Fibroblast of lung (primary cell): Measurements from ENCODE around the gene BNIPL. TPM values are rescaled to one million over a fixed set of nuclear protein-coding genes. Genes with fewer than 3 reads are reported as not detected.

Experiments
- DNase-seq, 2 donors: peaks; one replicate each; pipeline versions ENCODE4 v3.0.0 to v3.0.0-alpha.2; 2010; ENCODE audit warnings: low read depth in 2 of 2
- H2AFZ ChIP-seq: 2 replicates; pipeline ENCODE4 v1.5.1; 2012; ENCODE audit warnings: low read length, control low read depth, inconsistent platforms
- H3K27ac ChIP-seq: 2 replicates; pipeline ENCODE4 v1.5.1; 2011; ENCODE audit warnings: low read length, control low read depth; ENCODE audit not compliant: insufficient read depth
- H3K27me3 ChIP-seq: 2 replicates; pipeline ENCODE4 v1.5.1; 2011; ENCODE audit warnings: mild to moderate bottlenecking, low read length; ENCODE audit not compliant: control insufficient read depth, insufficient read depth
- H3K36me3 ChIP-seq: 2 replicates; pipeline ENCODE4 v1.5.1; 2011; ENCODE audit warnings: low read length; ENCODE audit not compliant: control insufficient read depth, insufficient read depth
- H3K4me1 ChIP-seq: 2 replicates; pipeline ENCODE4 v1.5.1; 2011; ENCODE audit warnings: low read length; ENCODE audit not compliant: control insufficient read depth, insufficient read depth; ENCODE audit errors: extremely low read depth
- H3K4me2 ChIP-seq: 2 replicates; pipeline ENCODE4 v1.5.1; 2011; ENCODE audit warnings: low read length, control low read depth; ENCODE audit not compliant: insufficient read depth; ENCODE audit errors: extremely low read depth
- H3K4me3 ChIP-seq, 4 experiments: fragments of 200-600 bp in 1 of 4; sonication (generic) in 1 of 4; replicated peaks in 1 of 4; 2 replicates each; pipeline ENCODE4 v1.5.1; 2011 to 2016; ENCODE audit warnings: low read length in 4 of 4, low read depth in 3 of 4, mild to moderate bottlenecking in 3 of 4, control low read depth in 2 of 4, inconsistent platforms in 1 of 4, mixed read lengths in 1 of 4; ENCODE audit not compliant: insufficient read depth in 1 of 4; ENCODE audit errors: control extremely low read depth in 1 of 4
- H3K79me2 ChIP-seq: 2 replicates; pipeline ENCODE4 v1.5.1; 2012; ENCODE audit warnings: mild to moderate bottlenecking, low read length, inconsistent platforms; ENCODE audit not compliant: control insufficient read depth, insufficient read depth
- H3K9ac ChIP-seq: 2 replicates; pipeline ENCODE4 v1.5.1; 2011; ENCODE audit warnings: mild to moderate bottlenecking, low read length, control low read depth; ENCODE audit not compliant: insufficient read depth
- H3K9me3 ChIP-seq: 2 replicates; pipeline ENCODE4 v1.5.1; 2012; ENCODE audit warnings: low read depth, low read length; ENCODE audit not compliant: control insufficient read depth, insufficient read depth
- H4K20me1 ChIP-seq: 2 replicates; pipeline ENCODE4 v1.5.1; 2011; ENCODE audit warnings: low read length; ENCODE audit not compliant: control insufficient read depth, insufficient read depth; ENCODE audit errors: extremely low read depth
- CTCF ChIP-seq, 2 donors: IDR thresholded peaks in 1 of 2; conservative IDR thresholded peaks in 1 of 2; 1 replicate in 1 of 2; 2 replicates in 1 of 2; pipeline ENCODE4 v1.5.1; 2011 to 2012; ENCODE audit warnings: low read length in 2 of 2, control low read depth in 1 of 2, inconsistent platforms in 1 of 2, low read depth in 1 of 2, mild to moderate bottlenecking in 1 of 2
- EZH2 ChIP-seq: IDR thresholded peaks from 2 replicates; pipeline ENCODE4 v1.5.1; 2012; ENCODE audit warnings: low read length, control low read depth, mild to moderate bottlenecking; ENCODE audit errors: missing control alignments
- polyA plus RNA-seq, 2 donors: library from polyadenylated mRNA; depleted of rRNA in 1 of 2; stranded (reverse) in 1 of 2; unstranded in 1 of 2; fragments of >200 nt; gene quantifications; 2 replicates each; pipeline ENCODE4 v1.2.1, GENCODE V29; 2011 to 2012; ENCODE audit warnings: missing spikeins in 1 of 2
- total RNA-seq: library from RNA; depleted of rRNA; stranded (reverse); fragments of >200 nt; gene quantifications from 2 replicates; pipeline ENCODE4 v1.2.1, GENCODE V29; 2014

The BNIPL gene
- total and polyA plus RNA-seq, 2 donors (not counting 1 experiment from before 2014, with no cell fraction given): 0.10 to 0.33 TPM

GRCh38 chr1:151055581-151055980, 19.2 kb downstream of the BNIPL start:
- peaks cover 11% of the 10 kb centered on the region for H3K4me1 ChIP-seq
- no peak for TF ChIP-seq EZH2
- TF ChIP-seq CTCF (conservative IDR thresholded peaks at IDR 0.05 in 1 of 2, IDR thresholded peaks at IDR 0.05 in 1 of 2; ENCODE audit: low read depth in 1 of 2, low read length in 2 of 2): no peak
- DNase-seq: no peak
- H3K36me3 ChIP-seq: peaks cover 20% of the 10 kb centered on the region
- peaks cover 2% of the 10 kb centered on the region for H4K20me1 ChIP-seq
- no peak overlapping the region for H3K4me3 ChIP-seq
- no peak overlapping the region for H3K27ac ChIP-seq
- no peak overlapping the region for H2AFZ ChIP-seq
- H3K79me2 ChIP-seq: peaks cover 49% of the 10 kb centered on the region
- H3K9ac ChIP-seq: no peak overlapping the region
- no peaks in the 10 kb centered on the region for H3K9me3 ChIP-seq
- no peaks in the 10 kb centered on the region for H3K27me3 ChIP-seq
- no peak overlapping the region for H3K4me2 ChIP-seq

GRCh38 chr1:151056149-151056548, 19.8 kb downstream of the BNIPL start:
- no peak overlapping the region for H3K9ac ChIP-seq
- no peaks in the 10 kb centered on the region for H3K9me3 ChIP-seq
- H3K27me3 ChIP-seq: no peaks in the 10 kb centered on the region
- peaks cover 51% of the 10 kb centered on the region for H3K79me2 ChIP-seq
- TF ChIP-seq CTCF (conservative IDR thresholded peaks at IDR 0.05 in 1 of 2, IDR thresholded peaks at IDR 0.05 in 1 of 2; ENCODE audit: low read depth in 1 of 2, low read length in 2 of 2) (no peak), EZH2 (no peak)
- H3K36me3 ChIP-seq: peaks cover 20% of the 10 kb centered on the region
- peak overlapping the region; percentile 24 for H3K27ac ChIP-seq
- H2AFZ ChIP-seq: no peak overlapping the region
- DNase-seq: no peak
- peaks cover 13% of the 10 kb centered on the region for H3K4me1 ChIP-seq
- H4K20me1 ChIP-seq: peaks cover 2% of the 10 kb centered on the region
- H3K4me3 ChIP-seq: no peak overlapping the region
- no peak overlapping the region for H3K4me2 ChIP-seq

- TF ChIP-seq CTCF (conservative IDR thresholded peaks at IDR 0.05 in 1 of 2, IDR thresholded peaks at IDR 0.05 in 1 of 2; ENCODE audit: low read depth in 1 of 2, low read length in 2 of 2): no peak
- TF ChIP-seq EZH2: no peak
- H3K27ac ChIP-seq: peak overlapping the region; percentile 86
- peaks cover 18% of the 10 kb centered on the region for H3K36me3 ChIP-seq
- peaks cover 15% of the 10 kb centered on the region for H3K4me1 ChIP-seq
- peak; percentile 18 to 27 for DNase-seq
- no peak overlapping the region for H2AFZ ChIP-seq
- peak overlapping the region; percentile 100 for H3K4me2 ChIP-seq
- H3K9ac ChIP-seq: peak overlapping the region; percentile 97
- H3K9me3 ChIP-seq: no peaks in the 10 kb centered on the region
- H3K27me3 ChIP-seq: no peaks in the 10 kb centered on the region
- peaks cover 52% of the 10 kb centered on the region for H3K79me2 ChIP-seq
- peaks cover 2% of the 10 kb centered on the region for H4K20me1 ChIP-seq
- peak overlapping the region; percentile 76 to 90 (median 82) for H3K4me3 ChIP-seq
These were observed 22.3 kb downstream of the BNIPL start for GRCh38 chr1:151058692-151059091.
